ENCODE measurements around the gene ERBB2. TPM values are rescaled to one million over a fixed set of nuclear protein-coding genes. Genes with fewer than 3 reads are reported as not detected.

ERBB2 gene
- total and polyA plus RNA-seq, 8 donors, result 13.1 to 402 (median 56.5) TPM

GRCh38 chr17:39769974-39770587 lies 70.2 kb downstream of the ERBB2 start:
- 44 to 53% (median 45%) methylated on average over 8 of the region's 8 CpGs for WGBS, 5 donors
- H3K4me3 ChIP-seq, result no peak overlapping the region
- DNase-seq, result no peak
- peak overlapping the region in 2 of 5 donors; percentile 2 to 47 for H3K27ac ChIP-seq
- H3K36me3 ChIP-seq, result no peaks in the 10 kb centered on the region
- TF ChIP-seq POLR2AphosphoS5 (IDR thresholded peaks at IDR 0.05) (no peak), POLR2A (IDR thresholded peaks at IDR 0.05) (no peak), EP300 (IDR thresholded peaks at IDR 0.05) (no peak)
- TF ChIP-seq, protein P1, sequence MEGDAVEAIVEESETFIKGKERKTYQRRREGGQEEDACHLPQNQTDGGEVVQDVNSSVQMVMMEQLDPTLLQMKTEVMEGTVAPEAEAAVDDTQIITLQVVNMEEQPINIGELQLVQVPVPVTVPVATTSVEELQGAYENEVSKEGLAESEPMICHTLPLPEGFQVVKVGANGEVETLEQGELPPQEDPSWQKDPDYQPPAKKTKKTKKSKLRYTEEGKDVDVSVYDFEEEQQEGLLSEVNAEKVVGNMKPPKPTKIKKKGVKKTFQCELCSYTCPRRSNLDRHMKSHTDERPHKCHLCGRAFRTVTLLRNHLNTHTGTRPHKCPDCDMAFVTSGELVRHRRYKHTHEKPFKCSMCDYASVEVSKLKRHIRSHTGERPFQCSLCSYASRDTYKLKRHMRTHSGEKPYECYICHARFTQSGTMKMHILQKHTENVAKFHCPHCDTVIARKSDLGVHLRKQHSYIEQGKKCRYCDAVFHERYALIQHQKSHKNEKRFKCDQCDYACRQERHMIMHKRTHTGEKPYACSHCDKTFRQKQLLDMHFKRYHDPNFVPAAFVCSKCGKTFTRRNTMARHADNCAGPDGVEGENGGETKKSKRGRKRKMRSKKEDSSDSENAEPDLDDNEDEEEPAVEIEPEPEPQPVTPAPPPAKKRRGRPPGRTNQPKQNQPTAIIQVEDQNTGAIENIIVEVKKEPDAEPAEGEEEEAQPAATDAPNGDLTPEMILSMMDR (IDR thresholded peaks at IDR 0.05), result no peak
- H3K27me3 ChIP-seq, result peaks cover 0 to 16% (median 0%) of the 10 kb centered on the region in 3 donors
- H3K4me1 ChIP-seq, result no peaks in the 10 kb centered on the region
- intact Hi-C loops (cut with DNase I; ENCODE audit: low total_unique reads), result no loop called here
- no peaks in the 10 kb centered on the region for H3K9me3 ChIP-seq

GRCh38 chr17:39772415-39772814 lies 72.6 kb downstream of the ERBB2 start:
- DNase-seq, result no peak
- peak overlapping the region; percentile 37 to 76 (median 55) for H3K27ac ChIP-seq
- no peaks in the 10 kb centered on the region for H3K9me3 ChIP-seq
- no peak for TF ChIP-seq POLR2A (IDR thresholded peaks at IDR 0.05)
- H3K4me1 ChIP-seq, result no peaks in the 10 kb centered on the region
- peaks cover 0 to 9% (median 0%) of the 10 kb centered on the region in 3 donors for H3K27me3 ChIP-seq
- H3K36me3 ChIP-seq, result no peaks in the 10 kb centered on the region
- intact Hi-C loops (cut with DNase I; ENCODE audit: low total_unique reads), result no loop called here
- no peak overlapping the region for H3K4me3 ChIP-seq

GRCh38 chr17:39772987-39773934 lies 73.4 kb downstream of the ERBB2 start:
- Histone ChIP-seq H3K9me3 (no peaks in the 10 kb centered on the region), H3K36me3 (no peaks in the 10 kb centered on the region), H3K4me3 (no peak overlapping the region), H3K4me1 (no peaks in the 10 kb centered on the region), H3K27me3 (peaks cover 0 to 12% (median 0%) of the 10 kb centered on the region in 3 donors), H3K27ac (peak overlapping the region; percentile 37 to 76 (median 55))
- WGBS, 5 donors, result 70 to 86% (median 82%) methylated on average over 7 of the region's 7 CpGs
- no peak for DNase-seq
- no peak for TF ChIP-seq EP300 (IDR thresholded peaks at IDR 0.05)
- no peak for TF ChIP-seq POLR2AphosphoS5 (IDR thresholded peaks at IDR 0.05)
- TF ChIP-seq, protein P1 (IDR thresholded peaks at IDR 0.05), result no peak
- no peak for TF ChIP-seq POLR2A (IDR thresholded peaks at IDR 0.05)
- intact Hi-C loops (cut with DNase I; ENCODE audit: low total_unique reads), result no loop called here

- H3K4me1 ChIP-seq, result no peaks in the 10 kb centered on the region
- H3K4me3 ChIP-seq, result no peak overlapping the region
- TF ChIP-seq, protein P1 (IDR thresholded peaks at IDR 0.05), result no peak
- TF ChIP-seq POLR2A (IDR thresholded peaks at IDR 0.05) (no peak), POLR2AphosphoS5 (IDR thresholded peaks at IDR 0.05) (no peak), EP300 (IDR thresholded peaks at IDR 0.05) (no peak)
- intact Hi-C loops (cut with DNase I; ENCODE audit: low total_unique reads), result no loop called here
- 75 to 83% (median 77%) methylated on average over 4 of the region's 4 CpGs for WGBS, 5 donors
- H3K36me3 ChIP-seq, result no peaks in the 10 kb centered on the region
- H3K27ac ChIP-seq, result peak overlapping the region in 4 of 5 donors; percentile 21 to 76 (median 56)
- H3K27me3 ChIP-seq, result peaks cover 0 to 16% (median 0%) of the 10 kb centered on the region in 3 donors
- no peak for DNase-seq
- H3K9me3 ChIP-seq, result no peaks in the 10 kb centered on the region
These were observed 74.2 kb downstream of the ERBB2 start for GRCh38 chr17:39774047-39774446.
